MCF 10A (cell line): ENCODE measurements around the gene ZNF343. TPM values are rescaled to one million over a fixed set of nuclear protein-coding genes. Genes with fewer than 3 reads are reported as not detected.

Experiments used
- Bru-seq: library from RNA; stranded (reverse); fragments of 400-500 nt; gene quantifications from one replicate; lab custom pipeline; 2021; lab: Mats Ljungman, UMichigan
- BruChase-seq, 2 experiments: library from RNA; stranded (reverse); fragments of 400-500 nt; gene quantifications; one replicate each; lab custom pipeline; 2021; lab: Mats Ljungman, UMichigan
- BruUV-seq: library from RNA; stranded (reverse); fragments of 400-500 nt; replicated peaks from 2 replicates; lab custom pipeline; 2021; lab: Mats Ljungman, UMichigan
- CTCF ChIA-PET: fragments of 300-600 bp; sonication (Branson Sonifier 250); formaldehyde crosslinking; extraction: SDS; loops from one replicate; lab custom pipeline; 2021; ENCODE audit warnings: antibody characterized with exemption, inconsistent platforms; lab: Yijun Ruan, JAX
- POLR2A ChIA-PET: fragments of 300-600, 350-650 bp; sonication (Branson Sonifier 250); formaldehyde crosslinking; extraction: SDS; loops from one replicate; lab custom pipeline; 2020; ENCODE audit warnings: antibody characterized with exemption, inconsistent platforms; lab: Yijun Ruan, JAX
- DNase-seq: peaks from one replicate; pipeline ENCODE4 v3.0.0-alpha.2; 2018; ENCODE audit not compliant: unreplicated experiment
- H3K27ac Mint-ChIP-seq: one replicate; pipeline ENCODE4 v1.8.0; 2022; ENCODE audit warnings: mild to moderate bottlenecking, low read depth, mixed read lengths; ENCODE audit not compliant: unreplicated experiment
- H3K27me3 Mint-ChIP-seq: one replicate; pipeline ENCODE4 v1.8.0; 2022; ENCODE audit warnings: mixed read lengths; ENCODE audit not compliant: insufficient read depth, unreplicated experiment
- H3K36me3 Mint-ChIP-seq: one replicate; pipeline ENCODE4 v1.8.0; 2022; ENCODE audit warnings: mild to moderate bottlenecking, moderate library complexity, mixed read lengths; ENCODE audit not compliant: insufficient read depth, unreplicated experiment
- H3K4me1 Mint-ChIP-seq: one replicate; pipeline ENCODE4 v1.8.0; 2022; ENCODE audit warnings: mixed read lengths; ENCODE audit not compliant: insufficient read depth, unreplicated experiment
- H3K4me3 Mint-ChIP-seq: one replicate; pipeline ENCODE4 v1.8.0; 2022; ENCODE audit warnings: mild to moderate bottlenecking, moderate library complexity, mixed read lengths; ENCODE audit not compliant: unreplicated experiment
- H3K9me3 Mint-ChIP-seq: one replicate; pipeline ENCODE4 v1.8.0; 2022; ENCODE audit warnings: mixed read lengths; ENCODE audit not compliant: unreplicated experiment
- CTCF ChIP-seq: fragments of 200-600 bp; IDR thresholded peaks from one replicate; pipeline ENCODE4 v1.8.0; 2022; ENCODE audit warnings: antibody characterized with exemption, mild to moderate bottlenecking; ENCODE audit not compliant: unreplicated experiment
- intact Hi-C: fragments of 100-400 bp; cut with micrococcal nuclease; formaldehyde crosslinking; loops from 2 replicates; pipeline ENCODE4 v1.14.1; 2022
- long read RNA-seq: library from polyadenylated mRNA; stranded (forward); transcript quantifications from one replicate; pipeline ENCODE4 v2.0.0, GENCODE V29; 2022
- total RNA-seq: library from RNA; stranded (reverse); gene quantifications from 2 replicates; pipeline ENCODE4 v1.2.3, GENCODE V29; 2022

The ZNF343 gene
- total RNA-seq (16.6 and 17.5 TPM in 2 replicates), Bru-seq, nascent RNA (percentile 47 among the genes with signal in this experiment), BruChase-seq, experiment 1, labeled RNA remaining after a 6-hour chase (percentile 47 among the genes with signal in this experiment), BruChase-seq, experiment 2, labeled RNA remaining after a 2-hour chase (percentile 59 among the genes with signal in this experiment)
- long read RNA-seq, transcript ZNF343-201 (6 exons, 3,632 nt) = major isoform, 5 of 25 reads
- long read RNA-seq, partial matches to known transcripts = 2 of 25 reads
- long read RNA-seq, other reads (novel, unspliced or antisense) = 18 of 25 reads

- POLR2A ChIA-PET = interaction anchor here (0.6 to 3.7 kb wide), 21 partner anchors 9 to 1814 kb away, joined by 3 to 40 read pairs (median 4); partner anchors contain the start of genes NOP56 and SNRPB
- Mint-ChIP-seq H3K9me3 (no peaks in the 10 kb centered on the region), H3K36me3 (no peaks in the 10 kb centered on the region), H3K27me3 (no peaks in the 10 kb centered on the region), H3K27ac (peak within 1 kb of the TSS; percentile 96), H3K4me1 (no peaks in the 10 kb centered on the region), H3K4me3 (peak within 1 kb of the TSS; percentile 88)
- no peak for TF ChIP-seq CTCF
- CTCF ChIA-PET = interaction anchor here (0.6 to 3.5 kb wide), 6 partner anchors 14 to 414 kb away, joined by 3 to 32 read pairs (median 3); no protein-coding TSS in a partner anchor
- DNase-seq = peak; percentile 82
- BruUV-seq = no TSS peak
- intact Hi-C loops = no loop called here
Measured at GRCh38 chr20:2508631-2509467, at the start of gene ZNF343. ZNF343 (minus strand) TSS chr20:2508915; CDS start chr20:2493895, 15,020 bp downstream.

DNA sequence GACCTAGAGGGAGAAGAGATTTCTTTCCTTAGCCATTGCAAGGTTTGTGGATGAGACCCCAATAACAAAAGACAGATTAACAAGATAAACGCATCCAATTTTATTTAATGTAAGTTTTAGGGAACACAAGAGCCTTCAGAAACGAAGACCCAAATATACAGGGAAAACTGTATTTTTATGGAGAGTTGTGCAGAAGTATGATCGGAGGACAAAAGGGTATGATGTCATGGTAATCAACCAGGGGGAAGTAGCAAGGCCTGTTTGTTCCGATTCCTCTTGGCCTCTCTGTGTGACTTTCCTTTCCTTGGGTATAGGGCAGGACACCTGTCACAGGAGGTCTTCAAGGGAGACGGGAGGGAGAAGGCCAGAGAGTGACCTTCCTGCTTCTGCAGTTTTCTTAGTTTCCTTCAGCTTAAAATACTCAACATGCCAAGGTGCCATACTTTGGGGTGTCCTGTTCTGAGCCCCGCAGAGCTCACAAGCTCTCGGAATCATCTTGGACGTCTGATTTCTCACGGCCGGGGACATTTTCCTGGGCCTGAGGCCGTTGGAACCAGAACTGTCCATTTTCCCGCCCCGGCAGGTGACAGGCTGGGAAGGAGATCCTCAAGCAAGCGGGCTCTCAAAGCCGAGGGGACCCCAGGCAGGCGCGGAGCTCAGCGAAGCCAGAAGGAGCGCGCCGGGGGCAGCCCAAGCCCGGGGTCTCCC is 49.3 kb upstream of the ZNF343 start:
- BruUV-seq = no TSS peak
- ChIA-PET POLR2A (interaction anchor here (0.6 to 0.7 kb wide), 2 partner anchors 8 to 112 kb away, joined by 3 to 4 read pairs; no protein-coding TSS in a partner anchor), CTCF (interaction anchor here (0.7 to 1.3 kb wide), 2 partner anchors 36 kb away, joined by 3 to 4 read pairs; no protein-coding TSS in a partner anchor)
- peaks cover 79% of the 10 kb centered on the region for H3K27me3 Mint-ChIP-seq
- peaks cover 5% of the 10 kb centered on the region for H3K4me1 Mint-ChIP-seq
- H3K9me3 Mint-ChIP-seq = no peaks in the 10 kb centered on the region
- TF ChIP-seq CTCF = no peak
- no peak overlapping the region for H3K4me3 Mint-ChIP-seq
- no peaks in the 10 kb centered on the region for H3K36me3 Mint-ChIP-seq
- H3K27ac Mint-ChIP-seq = no peak overlapping the region
- intact Hi-C loops = no loop called here
- DNase-seq = no peak

DNA sequence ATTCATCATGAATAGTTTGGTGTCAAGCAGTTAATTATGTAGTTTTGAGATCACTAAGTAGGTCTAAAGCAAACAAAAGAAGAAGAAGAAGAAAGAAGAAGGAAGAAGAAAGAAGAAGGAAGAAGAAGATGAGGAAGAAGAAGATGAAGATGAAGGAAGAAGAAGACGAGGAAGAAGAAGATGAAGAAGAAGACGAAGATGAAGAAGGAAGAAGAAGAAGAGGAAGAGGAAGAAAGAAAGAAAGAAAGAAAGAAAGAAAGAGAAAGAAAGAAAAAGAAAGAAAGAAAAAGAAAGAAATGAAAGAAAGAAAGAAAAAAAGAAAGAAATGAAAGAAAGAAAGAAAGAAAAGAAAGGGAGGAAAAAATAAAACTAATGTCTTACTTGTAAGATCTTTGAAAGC is 36.9 kb upstream of the ZNF343 start:
- TF ChIP-seq CTCF = no peak
- ChIA-PET POLR2A (no interaction called here), CTCF (no interaction called here)
- Mint-ChIP-seq H3K27ac (no peak overlapping the region), H3K27me3 (peaks cover 91% of the 10 kb centered on the region), H3K4me1 (no peaks in the 10 kb centered on the region), H3K9me3 (peaks cover 8% of the 10 kb centered on the region), H3K36me3 (no peaks in the 10 kb centered on the region), H3K4me3 (no peak overlapping the region)
- DNase-seq = no peak
- no TSS peak for BruUV-seq
- intact Hi-C loops = no loop called here
